ENCODE data around the gene REC8. TPM values are rescaled to one million over a fixed set of nuclear protein-coding genes. Genes with fewer than 3 reads are reported as not detected.
"Not testable (repeated sequence)": the region's sequence is repeated elsewhere in the genome, so short reads cannot be mapped to it uniquely, and the experiment has no call there.

Gene REC8
- total RNA-seq, 1 experiment from 2014 or later: 4.8 TPM

DNA sequence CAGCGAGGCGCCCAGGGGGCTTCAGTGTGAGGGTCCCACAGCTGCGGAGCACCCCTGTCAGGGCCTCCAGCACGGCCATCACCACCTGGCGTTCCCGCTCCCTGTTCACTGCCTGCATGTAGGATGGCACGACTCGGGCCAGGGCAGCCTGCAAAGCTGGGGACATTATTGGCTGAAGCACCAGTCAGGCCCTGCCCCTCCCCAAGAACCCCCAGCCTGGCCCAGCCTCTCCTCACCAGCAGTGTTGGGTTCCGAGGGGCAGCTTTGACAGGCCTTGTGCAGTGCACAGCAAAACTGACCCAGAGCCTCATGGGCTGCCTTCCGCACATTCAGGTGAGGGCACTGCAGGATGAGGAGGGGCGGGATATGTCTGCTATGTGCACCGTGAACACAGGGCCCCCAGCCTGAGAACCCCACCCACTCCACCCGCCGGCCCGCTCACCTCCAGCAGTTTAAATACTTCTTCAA, 11.2 kb downstream of the REC8 start:
- DNase-seq (ENCODE audit: low read depth): no peak

DNA sequence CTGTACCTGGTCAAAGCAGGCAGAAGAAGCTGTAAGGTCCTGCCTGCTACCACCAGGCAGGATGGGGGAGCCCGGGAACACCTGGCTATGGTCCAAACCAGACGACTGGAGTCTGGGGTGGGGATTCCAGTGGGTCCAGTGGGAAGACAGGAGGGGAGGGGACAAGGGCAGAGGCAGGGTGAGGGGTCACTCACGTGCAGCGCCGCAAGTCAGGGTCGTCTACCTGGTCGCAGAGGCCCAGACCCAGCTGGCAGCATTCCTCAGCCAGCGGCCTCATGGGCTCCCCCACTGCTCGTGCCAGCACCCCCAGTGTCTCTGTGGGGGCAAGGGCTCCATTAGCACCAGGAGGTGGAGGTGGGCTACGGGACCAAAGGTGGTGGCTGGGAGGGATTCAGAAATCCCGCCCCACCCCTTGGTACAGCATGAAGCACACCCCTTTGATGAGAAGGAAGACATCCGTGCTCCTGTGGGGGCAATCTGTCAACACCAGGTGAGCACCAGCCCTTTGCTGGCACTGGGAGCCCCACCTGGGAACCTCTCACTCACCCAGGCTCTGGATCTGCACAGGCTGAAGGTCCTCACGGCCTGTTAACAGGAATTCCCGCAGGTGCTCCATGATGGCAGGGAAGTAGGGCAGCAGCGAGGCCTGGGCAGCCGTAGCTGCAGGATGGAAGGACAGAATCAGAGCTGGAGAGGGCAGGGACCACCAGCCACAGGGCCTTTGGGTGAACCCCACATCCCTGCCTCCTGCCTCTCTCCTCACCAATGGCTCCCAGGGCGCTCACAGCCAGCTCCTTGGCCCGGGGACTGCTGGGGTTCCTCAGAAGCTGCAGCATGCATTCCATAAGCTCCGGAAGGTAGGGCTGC, 12.5 kb downstream of the REC8 start:
- no peak for DNase-seq (ENCODE audit: low read depth)

- DNase-seq (ENCODE audit: low read depth): no peak
Observed at GRCh38 chr14:24185026-24185425, 13.1 kb downstream of the REC8 start.

GRCh38 chr14:24185741-24186140, 13.9 kb downstream of the REC8 start:
- no peak for DNase-seq (ENCODE audit: low read depth)

DNA sequence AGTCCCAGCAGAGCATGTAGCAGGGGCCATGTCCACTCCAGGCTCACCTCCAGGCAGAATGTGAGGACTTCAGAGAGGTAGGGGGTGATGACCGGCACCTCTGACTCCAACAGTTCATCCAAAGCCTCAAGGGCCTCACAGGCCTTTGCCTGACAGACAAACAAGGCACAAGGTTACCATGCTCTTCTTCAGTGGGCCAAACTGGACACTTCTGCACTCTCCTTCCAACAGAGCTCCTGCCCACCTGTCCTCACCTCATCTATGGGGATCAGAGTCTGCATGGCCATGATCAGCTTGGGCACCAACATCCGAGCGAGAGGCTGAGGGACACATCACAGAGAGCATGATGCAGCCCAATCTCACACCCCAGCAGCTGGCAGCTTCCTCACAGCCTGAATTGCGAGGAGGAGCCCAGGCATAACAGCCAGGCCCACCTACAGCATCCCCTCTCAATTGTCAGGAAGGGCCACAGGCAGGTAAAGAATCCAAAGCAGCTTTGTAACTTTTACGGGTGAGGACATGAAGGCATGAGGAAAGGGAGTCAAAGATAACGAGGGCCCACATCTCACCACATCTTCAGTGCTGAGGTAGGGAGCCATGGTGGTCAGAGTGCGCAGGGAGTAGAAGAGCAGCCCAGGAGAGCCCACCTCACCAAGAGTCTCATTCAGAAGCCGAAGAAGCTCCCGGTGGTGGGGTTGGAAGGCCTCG, 15.1 kb downstream of the REC8 start:
- no peak for DNase-seq (ENCODE audit: low read depth)

GRCh38 chr14:24187539-24187915, 15.6 kb downstream of the REC8 start:
- no peak for DNase-seq (ENCODE audit: low read depth)

- peak; percentile 96 for DNase-seq (ENCODE audit: low read depth)
Observed at GRCh38 chr14:24188251-24189058, 16.6 kb downstream of the REC8 start, which contains the start of gene IPO4. Gene IPO4 (minus strand): TSS chr14:24188816. CDS start chr14:24188787, 29 bp downstream.

GRCh38 chr14:24189059-24189375, 17.1 kb downstream of the REC8 start:
- DNase-seq (ENCODE audit: low read depth): no peak

DNA sequence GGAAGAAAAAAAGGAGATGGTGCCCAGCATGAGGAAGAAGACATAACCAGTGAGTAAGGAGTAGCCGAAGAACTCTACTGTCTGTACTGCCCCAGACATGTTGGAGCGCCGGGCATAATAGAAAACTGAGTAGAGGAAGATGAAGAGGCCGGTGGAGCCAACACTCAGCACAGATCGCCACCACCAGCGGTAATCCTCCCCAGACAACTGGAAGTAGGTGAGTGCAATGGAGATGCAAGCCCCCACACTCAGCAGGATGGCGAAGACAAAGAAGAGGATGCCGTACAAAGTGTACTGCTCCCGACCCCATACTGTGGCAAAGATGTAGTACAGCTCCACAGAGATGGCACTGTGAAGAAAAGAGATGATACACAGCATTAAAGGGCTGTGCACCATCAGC, 17.6 kb downstream of the REC8 start:
- DNase-seq (ENCODE audit: low read depth): no peak

- no peak for DNase-seq (ENCODE audit: low read depth)
Observed at GRCh38 chr14:24190416-24190815, 18.5 kb downstream of the REC8 start.

DNA sequence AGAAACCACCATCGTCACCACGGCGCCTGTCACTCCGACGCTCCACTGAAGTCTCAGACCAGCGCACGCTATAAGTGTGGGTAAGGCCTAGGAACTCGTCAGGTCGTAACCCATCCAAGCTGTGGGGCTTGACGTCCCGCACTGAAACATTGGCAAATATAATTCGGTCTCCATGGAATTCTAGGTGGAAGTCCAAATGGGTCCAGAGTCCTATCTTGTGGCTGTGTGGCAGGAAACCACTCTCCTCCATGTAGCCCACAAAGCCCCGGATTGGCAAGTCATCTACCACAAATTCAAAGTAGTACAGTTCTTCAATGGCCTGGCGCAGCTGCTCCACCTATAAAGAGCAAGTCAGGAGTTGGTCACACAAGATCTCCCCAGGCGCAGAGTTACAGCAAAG, 21.1 kb downstream of the REC8 start:
- DNase-seq (ENCODE audit: low read depth): no peak

GRCh38 chr14:24194186-24194872, 22.4 kb downstream of the REC8 start:
- no peak for DNase-seq (ENCODE audit: low read depth)

GRCh38 chr14:24194873-24195185, 22.9 kb downstream of the REC8 start:
- DNase-seq (ENCODE audit: low read depth): no peak

- peak; percentile 84 for DNase-seq (ENCODE audit: low read depth)
Observed at GRCh38 chr14:24195186-24196070, 23.5 kb downstream of the REC8 start, which contains the start of gene TM9SF1. Gene TM9SF1 (minus strand): TSS chr14:24195441. CDS start chr14:24195019, 422 bp downstream.

- peak; percentile 34 for DNase-seq (ENCODE audit: low read depth)
Observed at GRCh38 chr14:24196071-24197055, 24.5 kb downstream of the REC8 start.

DNA sequence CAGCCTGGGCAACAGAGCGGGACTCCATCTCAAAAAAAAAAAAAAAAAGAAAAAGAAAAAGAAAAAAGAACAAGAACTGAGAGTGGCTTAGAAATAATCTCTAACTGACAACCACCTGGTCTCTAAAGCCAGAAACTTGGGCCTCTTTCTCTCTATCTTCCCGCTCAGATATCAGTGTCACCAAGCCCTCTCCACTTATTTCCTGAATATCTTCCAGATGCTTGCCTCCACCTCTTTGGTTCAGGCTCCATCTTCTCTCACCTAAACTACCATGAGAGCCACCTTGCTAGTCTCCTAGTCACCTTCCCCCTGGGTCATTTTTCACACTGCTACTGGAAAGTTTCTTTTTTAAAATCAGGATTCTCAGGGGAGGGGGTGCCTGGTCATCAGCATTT, 25.2 kb downstream of the REC8 start:
- no peak for DNase-seq (ENCODE audit: low read depth)

GRCh38 chr14:24198814-24199524, 27.1 kb downstream of the REC8 start:
- no peak for DNase-seq (ENCODE audit: low read depth)

GRCh38 chr14:24202538-24202937, 30.7 kb downstream of the REC8 start:
- not testable (repeated sequence) for DNase-seq (ENCODE audit: low read depth)

Data from M059J (cell line).